Neural progenitor cell (in vitro differentiated cells): ENCODE measurements around the gene ITGA8. TPM values are rescaled to one million over a fixed set of nuclear protein-coding genes. Genes with fewer than 3 reads are reported as not detected.

ENCODE experiments used
- DNase-seq: peaks from one replicate; pipeline ENCODE4 v3.0.0-alpha.2; 2016; ENCODE audit warnings: low spot score
- H2AFZ ChIP-seq: fragments of 200-600 bp; sonication (generic); replicated peaks from 2 replicates; pipeline ENCODE4 v1.6.1; 2016; ENCODE audit warnings: antibody characterized with exemption
- H3F3A ChIP-seq: fragments of 200-600 bp; sonication (generic); 2 replicates; pipeline ENCODE4 v1.6.1; 2016; ENCODE audit warnings: antibody characterized with exemption, low read depth
- H3K27ac ChIP-seq: fragments of 200-600 bp; sonication (generic); 2 replicates; pipeline ENCODE4 v1.5.1; 2016; ENCODE audit warnings: mild to moderate bottlenecking
- H3K27me3 ChIP-seq: fragments of 200-600 bp; sonication (generic); 2 replicates; pipeline ENCODE4 v1.6.1; 2016; ENCODE audit warnings: mild to moderate bottlenecking, moderate library complexity
- H3K36me3 ChIP-seq: fragments of 200-600 bp; sonication (generic); 2 replicates; pipeline ENCODE4 v1.5.1; 2016
- H3K4me1 ChIP-seq: fragments of 200-600 bp; sonication (generic); 2 replicates; pipeline ENCODE4 v1.6.1; 2016; ENCODE audit warnings: mixed run types
- H3K4me2 ChIP-seq: fragments of 200-600 bp; sonication (generic); 2 replicates; pipeline ENCODE4 v1.6.1; 2016
- H3K4me3 ChIP-seq: fragments of 200-600 bp; sonication (generic); 2 replicates; pipeline ENCODE4 v1.5.1; 2016
- H3K79me2 ChIP-seq: fragments of 200-600 bp; sonication (generic); 2 replicates; pipeline ENCODE4 v1.6.1; 2016; ENCODE audit warnings: low read depth
- H3K9ac ChIP-seq: fragments of 200-600 bp; sonication (generic); 2 replicates; pipeline ENCODE4 v1.6.1; 2016
- H3K9me3 ChIP-seq: fragments of 200-600 bp; sonication (generic); 2 replicates; pipeline ENCODE4 v1.5.1; 2016; ENCODE audit warnings: low read depth
- H4K20me1 ChIP-seq: fragments of 200-600 bp; sonication (generic); 2 replicates; pipeline ENCODE4 v1.6.1; 2016; ENCODE audit warnings: low read depth
- H3K27ac Mint-ChIP-seq: 3 replicates; pipeline ENCODE4 v1.8.0; 2021; ENCODE audit warnings: mixed read lengths
- H3K27me3 Mint-ChIP-seq: 2 replicates; pipeline ENCODE4 v1.8.0; 2022; ENCODE audit warnings: low read depth, mild to moderate bottlenecking, inconsistent platforms, moderate library complexity, mixed read lengths; ENCODE audit not compliant: insufficient read depth
- H3K36me3 Mint-ChIP-seq: 3 replicates; pipeline ENCODE4 v1.8.0; 2021; ENCODE audit warnings: mixed read lengths
- H3K4me1 Mint-ChIP-seq: 3 replicates; pipeline ENCODE4 v1.8.0; 2021; ENCODE audit warnings: mixed read lengths
- H3K4me3 Mint-ChIP-seq: 3 replicates; pipeline ENCODE4 v1.8.0; 2021; ENCODE audit warnings: mild to moderate bottlenecking, moderate library complexity, mixed read lengths
- H3K9me3 Mint-ChIP-seq: 3 replicates; pipeline ENCODE4 v1.8.0; 2020; ENCODE audit warnings: mixed read lengths
- CTCF ChIP-seq: fragments of 200-600 bp; sonication (generic); IDR thresholded peaks from 2 replicates; pipeline ENCODE4 v1.5.1; 2017; ENCODE audit warnings: antibody characterized with exemption, mild to moderate bottlenecking
- EZH2 ChIP-seq: fragments of 200-600 bp; sonication (generic); IDR thresholded peaks from 2 replicates; pipeline ENCODE4 v1.6.1; 2017; ENCODE audit warnings: antibody characterized with exemption, mild to moderate bottlenecking, moderate library complexity
- EZH2phosphoT487 ChIP-seq: fragments of 200-600 bp; sonication (generic); IDR thresholded peaks from 2 replicates; pipeline ENCODE4 v1.6.1; 2017; ENCODE audit warnings: antibody characterized with exemption
- total RNA-seq: library from RNA; depleted of rRNA; stranded (reverse); fragments of >200 nt; gene quantifications from 2 replicates; pipeline ENCODE4 v1.2.3, GENCODE V29; 2015; ENCODE audit warnings: low replicate concordance

The ITGA8 gene
- total RNA-seq, 1 donor from 2014 or later: 0.15 TPM

- H3K36me3 Mint-ChIP-seq: no peaks in the 10 kb centered on the region
- Histone ChIP-seq H3K27ac (no peak overlapping the region), H3K27me3 (no peaks in the 10 kb centered on the region), H3K9ac (no peak overlapping the region), H3K79me2 (no peaks in the 10 kb centered on the region), H3K4me1 (peaks cover 7% of the 10 kb centered on the region), H4K20me1 (no peaks in the 10 kb centered on the region), H3K4me3 (no peak overlapping the region), H2AFZ (no peak overlapping the region), H3K4me2 (peak overlapping the region; percentile 8), H3K36me3 (no peaks in the 10 kb centered on the region), H3F3A (no peaks in the 10 kb centered on the region), H3K9me3 (no peaks in the 10 kb centered on the region)
- peak; percentile 15 for DNase-seq
- H3K4me1 Mint-ChIP-seq: peaks cover 2% of the 10 kb centered on the region
- H3K27ac Mint-ChIP-seq: no peak overlapping the region
- peaks cover 9% of the 10 kb centered on the region for H3K9me3 Mint-ChIP-seq
- H3K27me3 Mint-ChIP-seq: peaks cover 6% of the 10 kb centered on the region
- H3K4me3 Mint-ChIP-seq: no peak overlapping the region
- TF ChIP-seq EZH2phosphoT487: no peak
- TF ChIP-seq EZH2: no peak
- no peak for TF ChIP-seq CTCF
Observed at GRCh38 chr10:15735763-15736162, 16.0 kb upstream of the ITGA8 start.

- no peaks in the 10 kb centered on the region for H3K27me3 Mint-ChIP-seq
- Histone ChIP-seq H4K20me1 (no peaks in the 10 kb centered on the region), H3K79me2 (no peaks in the 10 kb centered on the region), H3K4me2 (no peak overlapping the region), H2AFZ (no peak overlapping the region), H3K9ac (no peak overlapping the region), H3F3A (no peaks in the 10 kb centered on the region), H3K4me3 (no peak overlapping the region), H3K9me3 (no peaks in the 10 kb centered on the region), H3K36me3 (no peaks in the 10 kb centered on the region), H3K27ac (no peak overlapping the region), H3K4me1 (no peaks in the 10 kb centered on the region), H3K27me3 (no peaks in the 10 kb centered on the region)
- H3K4me1 Mint-ChIP-seq: peaks cover under 1% of the 10 kb centered on the region
- peaks cover 9% of the 10 kb centered on the region for H3K9me3 Mint-ChIP-seq
- TF ChIP-seq EZH2phosphoT487 (no peak), CTCF (no peak), EZH2 (no peak)
- no peak overlapping the region for H3K27ac Mint-ChIP-seq
- H3K36me3 Mint-ChIP-seq: no peaks in the 10 kb centered on the region
- no peak overlapping the region for H3K4me3 Mint-ChIP-seq
- no peak for DNase-seq
Observed at GRCh38 chr10:15730341-15730740, 10.6 kb upstream of the ITGA8 start.

GRCh38 chr10:15729890-15730289, 10.2 kb upstream of the ITGA8 start:
- H3K4me2 ChIP-seq: no peak overlapping the region
- H3K9me3 ChIP-seq: no peaks in the 10 kb centered on the region
- H3K9ac ChIP-seq: no peak overlapping the region
- no peaks in the 10 kb centered on the region for H4K20me1 ChIP-seq
- no peaks in the 10 kb centered on the region for H3K4me1 ChIP-seq
- no peak overlapping the region for H3K27ac Mint-ChIP-seq
- H3K27me3 Mint-ChIP-seq: no peaks in the 10 kb centered on the region
- no peak overlapping the region for H3K27ac ChIP-seq
- no peak for DNase-seq
- no peaks in the 10 kb centered on the region for H3K36me3 ChIP-seq
- TF ChIP-seq EZH2 (no peak), CTCF (no peak), EZH2phosphoT487 (no peak)
- H2AFZ ChIP-seq: no peak overlapping the region
- peaks cover 5% of the 10 kb centered on the region for H3K4me1 Mint-ChIP-seq
- H3K36me3 Mint-ChIP-seq: no peaks in the 10 kb centered on the region
- H3K9me3 Mint-ChIP-seq: peaks cover 9% of the 10 kb centered on the region
- H3K79me2 ChIP-seq: no peaks in the 10 kb centered on the region
- H3K4me3 ChIP-seq: no peak overlapping the region
- no peaks in the 10 kb centered on the region for H3F3A ChIP-seq
- no peak overlapping the region for H3K4me3 Mint-ChIP-seq
- H3K27me3 ChIP-seq: no peaks in the 10 kb centered on the region
